HG03521 (cell line): ENCODE data around the gene E4F1.
"Not testable (repeated sequence)": the region's sequence is repeated elsewhere in the genome, so short reads cannot be mapped to it uniquely, and the experiment has no call there.

Experiments used
- ATAC-seq: cut with Tn5 transposase; IDR thresholded peaks from one replicate; pipeline ENCODE4 v1.9.1; 2021; ENCODE audit warnings: mild to moderate bottlenecking, moderate library complexity; ENCODE audit not compliant: unreplicated experiment

Gene E4F1

DNA sequence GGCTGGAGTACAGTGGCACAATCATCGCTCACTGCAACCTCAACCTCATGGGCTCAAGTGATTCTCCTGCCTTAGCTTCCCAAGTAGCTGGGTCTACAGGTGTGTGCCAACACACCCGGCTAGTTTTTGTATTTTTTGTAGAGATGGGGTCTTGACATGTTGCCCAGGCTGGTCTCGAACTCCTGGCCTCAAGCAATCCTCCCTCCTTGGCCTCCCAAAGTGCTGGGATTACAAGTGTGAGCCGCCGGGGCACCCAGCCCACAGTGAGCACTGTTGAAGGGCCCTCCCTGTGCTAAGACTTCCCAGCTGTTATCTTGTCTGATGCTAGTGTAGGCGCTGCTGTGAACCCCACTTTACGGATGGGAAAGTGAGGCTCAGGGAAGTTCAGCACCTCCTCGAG is 35.0 kb upstream of the E4F1 start:
- ATAC-seq = no peak

DNA sequence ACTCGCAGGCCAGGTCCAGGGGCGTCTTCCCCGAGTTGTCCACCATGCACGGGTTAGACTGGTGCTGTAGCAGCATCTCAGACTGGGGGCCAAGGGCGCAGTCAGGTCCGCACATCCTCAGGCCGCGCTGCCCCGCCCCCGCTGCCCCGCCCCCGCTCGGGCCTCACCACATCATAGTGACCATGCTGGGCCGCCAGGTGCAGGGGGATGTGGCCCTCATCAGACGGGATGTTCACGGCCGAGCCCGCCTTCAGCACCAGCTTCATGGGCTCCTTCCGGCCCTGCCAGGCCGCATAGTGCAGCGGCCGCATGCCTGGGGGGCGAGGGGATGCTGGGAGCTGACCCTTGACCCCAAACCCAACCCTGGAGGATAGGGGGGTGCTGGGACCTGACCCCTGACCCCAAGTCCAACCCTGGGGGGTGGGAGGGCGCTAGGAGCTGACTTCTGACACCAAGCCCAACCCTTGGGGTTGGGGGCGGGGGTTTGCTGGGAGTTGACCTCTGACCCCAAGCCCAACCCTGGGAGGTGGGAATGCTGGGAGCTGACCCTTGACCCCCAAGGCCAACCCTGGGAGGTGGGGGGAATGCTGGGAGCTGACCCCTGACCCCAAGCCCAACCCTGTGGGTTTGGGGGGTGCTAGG is 34.0 kb upstream of the E4F1 start:
- no peak for ATAC-seq

DNA sequence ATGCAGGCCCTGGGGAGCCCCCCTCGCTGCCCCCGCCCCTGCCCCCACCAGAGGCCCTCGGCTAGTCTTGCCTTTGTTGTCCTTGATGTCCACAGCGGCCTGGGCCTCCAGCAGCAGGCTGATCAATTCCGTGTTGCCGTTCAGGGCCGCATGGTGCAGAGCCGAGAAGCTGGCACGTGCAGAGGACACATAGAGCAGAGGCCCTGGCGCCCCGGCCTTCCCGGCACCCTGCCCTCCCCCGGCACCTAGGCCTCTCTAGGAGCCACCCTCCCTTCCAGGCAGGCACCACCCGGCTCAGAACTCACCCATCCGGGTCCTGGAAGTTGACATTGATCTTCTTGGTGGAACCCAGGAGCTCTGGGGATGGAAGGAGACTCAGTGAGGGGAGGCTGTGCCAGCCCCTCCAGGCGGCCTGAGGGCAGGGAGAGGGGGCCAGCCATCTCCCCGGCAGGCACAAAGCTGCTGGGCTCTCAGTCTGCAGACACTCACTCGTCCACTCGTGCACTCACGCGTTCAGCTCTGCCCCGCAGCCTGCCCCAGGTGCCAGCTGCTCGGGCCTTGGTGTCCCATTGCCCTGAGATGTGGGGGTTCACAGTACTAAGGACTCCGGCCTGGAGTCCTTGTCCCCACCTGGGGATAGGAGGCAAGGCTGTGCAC is 33.3 kb upstream of the E4F1 start:
- no peak for ATAC-seq

DNA sequence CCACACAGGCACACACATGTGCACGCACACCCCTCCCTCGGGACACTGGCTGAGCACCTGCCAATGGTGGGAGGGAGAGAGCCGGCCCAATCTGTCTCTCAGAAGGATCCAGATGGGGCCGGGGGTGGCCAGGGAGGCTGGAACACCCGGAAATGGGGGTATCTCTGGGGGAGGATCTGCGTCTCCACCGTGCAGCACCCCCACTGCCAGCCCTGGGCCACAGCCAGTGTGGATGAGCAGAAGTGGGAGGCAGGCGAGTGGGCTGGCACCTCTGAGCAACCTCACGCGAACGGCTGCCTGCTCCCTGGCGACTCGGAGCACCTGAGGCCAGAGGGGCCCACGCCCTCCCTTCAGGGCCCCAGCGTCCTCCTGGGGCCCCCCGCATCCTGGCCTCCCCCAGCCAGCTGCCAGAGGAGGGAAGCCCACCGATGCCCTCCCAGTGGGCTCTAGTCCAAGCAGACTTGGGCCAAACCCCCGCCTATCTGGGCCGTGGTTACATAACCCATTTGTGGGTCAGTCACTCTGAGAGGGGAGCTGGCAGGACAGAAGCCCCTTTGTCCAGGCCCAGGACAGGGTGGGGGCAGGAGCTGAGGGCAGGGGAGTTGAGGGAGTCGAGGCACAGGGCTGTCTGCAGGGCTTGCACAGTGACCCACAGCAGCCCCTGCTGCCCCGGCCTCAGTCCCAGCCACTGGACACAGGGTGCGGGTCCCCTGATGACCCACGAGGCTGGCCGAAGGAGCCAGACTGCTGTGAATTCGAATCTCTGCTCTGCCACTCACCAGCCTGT is 32.5 kb upstream of the E4F1 start:
- no peak for ATAC-seq

DNA sequence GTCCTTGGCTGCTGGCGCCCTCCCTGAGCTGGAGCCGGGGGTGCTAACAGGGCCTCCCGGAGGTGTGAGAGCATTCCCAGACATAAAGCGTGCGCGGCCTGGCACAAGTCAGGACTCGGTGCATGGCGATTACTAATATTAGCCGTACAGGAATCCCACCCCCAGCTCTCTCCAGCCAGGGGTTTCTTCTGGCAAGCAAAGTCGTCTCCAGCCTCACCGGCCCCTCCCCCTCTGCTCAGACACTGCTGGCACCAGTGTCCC is 32.0 kb upstream of the E4F1 start:
- no peak for ATAC-seq

DNA sequence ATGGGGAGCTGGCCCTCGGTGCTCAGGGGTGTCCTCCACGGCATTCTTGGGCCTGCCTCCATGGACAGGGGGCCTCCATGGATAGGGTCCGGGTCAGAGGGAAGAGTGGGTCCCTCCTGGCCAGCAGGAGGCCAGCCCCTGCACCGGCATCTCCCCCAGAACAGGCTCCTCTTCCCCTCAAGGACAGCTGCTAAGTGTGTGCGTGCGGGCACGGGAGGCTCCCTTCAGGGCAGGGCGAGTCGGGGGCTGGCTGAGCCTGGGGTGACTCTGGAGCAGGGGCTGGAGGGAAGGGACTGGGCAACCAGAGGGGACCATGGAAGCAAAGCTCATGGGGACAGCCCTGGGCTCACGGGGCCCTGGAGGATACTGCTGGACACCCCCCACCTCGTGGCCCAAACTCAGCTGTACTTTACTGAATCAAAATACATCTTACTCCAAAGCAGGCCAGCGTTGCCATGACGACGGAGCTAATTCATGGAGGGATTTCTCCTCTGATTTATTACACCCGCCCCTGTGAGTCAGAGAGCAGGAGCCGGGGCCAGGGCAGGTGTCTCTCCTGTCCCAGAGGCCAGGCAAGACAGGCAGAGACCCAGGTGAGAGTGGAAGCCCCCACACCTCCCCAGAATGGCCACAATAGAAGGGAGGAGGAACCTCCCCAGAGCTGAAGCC is 29.1 kb upstream of the E4F1 start:
- no peak for ATAC-seq

DNA sequence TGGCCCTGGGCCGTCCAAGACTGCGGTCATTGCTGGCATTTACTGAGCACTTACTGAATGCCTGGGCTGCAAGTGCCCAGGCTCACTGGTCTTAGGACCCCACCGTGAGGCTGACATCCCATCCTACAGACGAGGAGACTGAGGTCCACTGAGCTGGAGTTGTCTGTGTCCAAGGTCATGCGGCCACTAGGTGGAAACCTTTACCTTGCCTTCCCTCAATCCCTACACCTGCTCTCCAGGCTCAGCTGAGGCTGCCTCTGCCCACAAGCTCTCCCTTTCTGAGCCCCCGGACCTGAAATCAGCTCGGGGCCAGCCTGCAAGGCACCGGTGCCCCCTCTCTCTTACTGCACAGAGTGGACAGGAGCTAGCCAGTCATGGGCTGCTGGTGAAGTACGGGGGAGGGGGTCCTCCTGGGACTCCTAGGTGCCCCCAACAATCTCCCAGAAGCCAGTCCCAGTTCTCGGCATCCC is 28.5 kb upstream of the E4F1 start:
- ATAC-seq = no peak

DNA sequence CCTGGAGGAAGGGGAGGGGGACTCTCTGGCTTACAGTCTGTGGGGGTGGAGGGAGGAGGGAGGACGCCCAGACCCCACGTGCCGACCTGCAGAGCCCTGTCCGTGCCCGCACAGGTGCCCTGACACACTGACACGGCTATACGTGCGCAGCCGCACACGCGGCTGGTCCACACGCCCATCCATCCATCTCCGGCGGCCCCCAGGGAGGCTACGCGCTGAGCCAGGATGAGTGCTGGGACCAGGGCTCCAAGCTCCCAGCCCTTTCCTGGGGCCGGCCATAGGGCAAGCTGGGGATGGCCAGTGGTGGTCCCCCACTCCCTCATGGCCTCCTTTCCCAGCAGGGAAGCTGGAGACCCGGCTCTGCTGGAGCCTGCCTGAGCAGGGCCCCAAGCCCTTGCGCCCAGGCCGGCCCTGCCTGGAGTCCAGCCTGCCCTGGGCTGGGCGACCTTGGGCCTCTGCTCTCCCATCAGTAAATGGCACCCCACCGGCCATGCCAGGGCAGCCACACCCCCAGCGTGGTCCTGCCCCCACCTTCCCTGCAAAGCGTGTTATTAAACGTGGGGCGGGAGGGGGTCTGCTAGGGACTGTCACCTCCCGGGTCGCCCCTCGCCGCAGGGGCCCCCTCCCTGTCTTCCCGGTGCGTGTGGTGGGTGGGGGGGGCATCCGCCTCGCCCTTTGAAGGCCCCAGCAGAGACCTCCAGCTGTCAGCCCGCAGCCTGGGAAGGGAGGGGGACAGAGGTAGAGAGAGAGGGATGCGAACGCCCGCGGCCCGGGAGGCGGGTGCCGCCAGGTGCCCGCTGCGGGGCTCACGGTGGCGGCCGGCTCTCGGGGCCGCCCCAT is 27.8 kb upstream of the E4F1 start:
- ATAC-seq = no peak

DNA sequence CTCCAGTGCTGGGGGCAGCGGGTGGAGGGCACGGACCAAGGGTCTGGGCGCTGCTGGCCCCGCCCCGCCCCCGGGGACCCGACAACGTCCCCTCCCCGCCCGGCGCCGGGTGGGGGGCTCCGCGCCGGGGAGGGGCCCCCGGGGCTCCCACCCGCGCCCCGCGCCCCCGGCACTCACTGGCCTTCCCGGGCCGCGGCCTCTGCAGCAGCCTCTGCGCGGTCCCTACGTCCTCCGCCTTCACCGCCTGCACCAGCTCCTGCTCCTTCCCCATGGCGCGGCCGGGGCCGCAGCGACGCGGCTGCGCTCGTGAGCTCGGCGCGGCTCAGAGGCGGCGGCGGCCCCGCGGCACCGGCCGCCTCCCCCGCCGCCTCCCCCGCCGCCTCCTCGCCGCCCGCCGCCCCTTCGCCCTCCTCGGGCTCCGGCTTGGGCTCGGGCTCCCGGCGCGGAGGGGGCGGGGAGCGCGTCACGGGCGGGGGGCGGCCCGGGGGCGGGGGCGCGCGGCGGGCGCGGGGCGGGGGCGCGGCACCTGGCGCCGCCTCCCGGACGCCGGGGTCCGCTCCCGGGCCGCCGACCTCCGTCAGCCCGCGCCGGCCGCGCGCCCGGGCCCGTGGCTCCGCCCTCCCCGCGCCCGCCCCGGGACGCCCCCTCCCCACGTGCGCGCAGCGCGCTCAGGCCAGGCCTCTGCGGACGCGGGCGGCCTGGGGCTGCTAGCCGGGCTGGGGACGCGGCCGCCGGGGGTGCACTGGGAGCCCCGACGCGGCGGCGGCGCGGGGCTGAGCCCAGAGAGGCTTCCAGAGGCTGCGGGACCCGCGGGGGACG is 27.0 kb upstream of the E4F1 start, which contains the start of gene CASKIN1:
Gene CASKIN1, minus strand, starts transcription at position 444 of the 819 bp plus-strand sequence. Its CDS starts 173 bp downstream, at position 271.
- no peak for ATAC-seq

DNA sequence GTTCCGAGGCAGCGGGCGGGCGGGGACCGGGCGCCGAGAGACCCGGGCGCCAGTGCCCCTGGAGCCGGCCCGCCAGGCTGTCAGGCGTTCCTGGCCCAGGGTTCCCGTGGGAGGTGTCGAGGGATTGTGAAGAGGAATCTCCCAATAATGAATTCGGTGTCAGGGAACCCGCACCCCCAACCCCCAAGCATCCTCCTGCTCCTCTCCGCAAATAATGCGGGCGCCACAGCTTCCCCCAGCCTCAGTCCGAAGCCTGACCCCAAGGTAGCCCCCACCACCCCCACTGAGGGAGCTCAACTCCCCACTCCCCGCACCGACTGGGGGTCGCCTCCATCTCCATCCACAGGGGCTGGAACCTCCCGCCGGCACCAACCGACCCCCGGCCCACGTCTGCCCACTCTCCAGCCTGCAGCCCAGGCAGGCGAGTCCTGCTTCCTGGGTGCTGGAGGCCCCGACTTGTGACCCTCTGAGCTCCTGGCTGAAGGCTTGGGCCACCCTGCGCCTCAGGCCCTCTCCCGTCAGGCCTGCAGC is 26.3 kb upstream of the E4F1 start:
- no peak for ATAC-seq

DNA sequence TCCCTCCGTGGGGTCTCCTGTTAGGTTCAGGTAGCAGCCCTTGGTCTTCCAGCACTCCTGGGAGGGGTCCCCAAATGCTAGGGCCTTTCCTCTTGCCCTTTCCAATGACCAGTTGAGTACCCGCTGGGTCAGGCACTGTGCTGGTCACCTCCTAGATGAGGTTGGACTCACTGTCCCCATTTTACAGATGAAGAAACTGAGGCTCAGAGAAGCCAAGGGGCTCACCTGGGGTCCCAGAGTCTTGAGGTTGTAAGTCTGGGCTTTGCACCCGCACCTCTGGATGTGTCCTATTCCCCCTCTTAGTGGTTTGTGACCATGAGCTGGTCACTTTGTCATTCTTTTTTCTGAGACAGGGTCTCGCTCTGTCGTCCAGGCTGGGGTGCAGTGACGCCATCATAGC is 25.6 kb upstream of the E4F1 start:
- ATAC-seq = no peak

DNA sequence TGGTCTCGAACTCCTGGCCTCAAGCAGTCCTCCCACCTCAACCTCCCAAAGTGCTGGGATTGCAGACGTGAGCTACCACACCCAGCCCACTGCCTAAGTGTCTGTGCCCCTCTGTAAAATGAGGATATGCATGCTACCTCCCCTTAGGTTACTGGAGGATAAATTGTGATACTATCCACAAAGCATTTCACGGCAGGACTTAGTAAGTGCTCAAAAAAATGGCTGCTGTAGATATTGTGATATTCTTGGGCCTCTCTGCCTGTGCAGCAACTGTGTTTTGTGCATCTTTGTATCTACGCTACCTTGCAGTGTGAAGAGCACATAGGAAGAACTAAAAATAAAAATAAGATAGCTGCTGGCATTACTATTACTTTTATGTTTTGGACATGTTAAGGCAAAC is 25.1 kb upstream of the E4F1 start:
- ATAC-seq = no peak

DNA sequence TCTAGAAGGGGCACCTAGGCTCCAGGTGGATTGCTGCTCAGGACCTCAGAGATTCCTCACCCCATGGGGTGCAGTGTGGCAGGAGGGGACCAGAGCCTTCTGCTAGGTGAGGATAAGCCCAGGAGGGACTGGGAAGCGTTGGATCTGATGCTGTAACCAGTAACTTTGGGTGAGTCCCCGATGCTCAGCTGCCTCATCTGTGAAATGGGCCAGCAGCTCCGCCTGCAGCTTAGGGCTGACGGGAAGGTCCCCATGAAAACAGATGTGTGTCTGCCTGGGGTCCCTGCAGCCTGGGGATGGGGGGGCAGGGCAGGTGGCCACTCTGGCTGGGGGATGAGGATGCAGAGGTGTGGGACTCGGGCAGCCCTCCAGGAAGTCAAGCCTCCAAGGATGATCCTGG is 24.3 kb upstream of the E4F1 start:
- no peak for ATAC-seq

DNA sequence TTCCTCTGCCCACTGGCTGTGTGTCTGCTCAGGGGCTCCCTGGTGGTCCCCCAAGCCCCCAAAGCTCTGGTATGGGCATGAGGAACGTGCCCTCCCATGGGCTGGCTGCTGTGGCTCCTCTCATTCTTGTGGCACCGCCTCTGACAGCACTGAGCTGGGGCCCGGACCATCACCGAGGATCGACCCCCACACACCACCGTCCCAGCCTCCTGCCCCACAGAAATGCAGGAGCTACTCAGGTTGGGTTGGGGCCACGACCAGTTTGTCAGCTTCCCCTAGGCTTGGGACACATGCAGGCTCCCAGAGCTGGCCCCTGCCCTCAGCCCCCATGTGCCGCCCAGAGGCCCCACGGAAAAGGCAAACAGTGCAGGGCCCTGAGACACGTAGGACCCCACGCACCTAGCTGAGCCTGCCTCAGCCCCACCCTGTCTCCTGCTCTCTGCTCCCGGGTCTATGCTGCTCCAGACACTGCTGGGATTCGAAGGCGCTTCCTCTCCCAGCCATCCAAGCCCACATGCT is 23.7 kb upstream of the E4F1 start:
- ATAC-seq = no peak

DNA sequence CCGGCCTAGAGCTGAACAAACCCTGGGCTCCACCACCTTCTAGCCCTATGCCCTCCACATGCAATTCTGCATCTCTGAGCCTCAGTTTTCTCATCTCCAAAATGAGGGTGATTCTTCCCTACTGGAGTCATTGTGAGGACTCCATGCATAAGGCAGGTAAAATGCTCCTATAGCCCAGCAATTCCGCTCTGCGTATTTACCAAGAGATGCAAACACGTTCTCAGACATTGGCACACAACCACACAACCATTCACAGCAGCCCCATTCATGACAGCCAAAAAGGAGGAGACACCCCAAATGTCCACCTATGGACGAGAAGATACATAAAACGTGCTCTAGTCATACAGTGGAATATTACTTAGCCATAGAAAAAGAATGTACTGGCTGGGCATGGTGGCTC is 23.1 kb upstream of the E4F1 start:
- ATAC-seq = no peak

DNA sequence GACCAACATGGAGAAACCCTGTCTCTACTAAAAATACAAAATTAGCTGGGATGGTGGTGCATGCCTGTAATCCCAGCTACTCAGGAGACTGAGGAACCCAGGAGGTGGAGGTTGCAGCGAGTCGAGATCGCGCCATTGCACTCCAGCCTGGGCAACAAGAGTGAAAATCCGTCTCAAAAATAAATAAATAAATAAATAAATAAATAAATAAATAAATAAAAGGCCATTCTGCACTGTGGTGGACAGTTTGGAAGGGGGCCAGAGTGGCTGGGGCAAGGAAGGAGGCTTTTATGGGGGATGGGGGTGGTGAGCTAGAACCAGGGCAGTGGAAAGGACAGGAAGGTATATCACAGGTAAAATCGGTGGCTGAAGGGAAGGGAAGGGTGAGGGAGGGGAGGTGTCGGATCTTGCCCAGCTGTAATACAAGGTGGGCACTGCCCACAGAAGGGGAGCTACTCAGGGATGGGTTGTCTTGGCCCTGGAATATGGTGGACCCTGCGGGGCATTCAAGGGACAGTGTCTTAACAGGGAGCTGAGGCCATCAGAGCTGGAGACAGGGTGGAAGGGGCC is 20.2 kb upstream of the E4F1 start:
- not testable (repeated sequence) for ATAC-seq

DNA sequence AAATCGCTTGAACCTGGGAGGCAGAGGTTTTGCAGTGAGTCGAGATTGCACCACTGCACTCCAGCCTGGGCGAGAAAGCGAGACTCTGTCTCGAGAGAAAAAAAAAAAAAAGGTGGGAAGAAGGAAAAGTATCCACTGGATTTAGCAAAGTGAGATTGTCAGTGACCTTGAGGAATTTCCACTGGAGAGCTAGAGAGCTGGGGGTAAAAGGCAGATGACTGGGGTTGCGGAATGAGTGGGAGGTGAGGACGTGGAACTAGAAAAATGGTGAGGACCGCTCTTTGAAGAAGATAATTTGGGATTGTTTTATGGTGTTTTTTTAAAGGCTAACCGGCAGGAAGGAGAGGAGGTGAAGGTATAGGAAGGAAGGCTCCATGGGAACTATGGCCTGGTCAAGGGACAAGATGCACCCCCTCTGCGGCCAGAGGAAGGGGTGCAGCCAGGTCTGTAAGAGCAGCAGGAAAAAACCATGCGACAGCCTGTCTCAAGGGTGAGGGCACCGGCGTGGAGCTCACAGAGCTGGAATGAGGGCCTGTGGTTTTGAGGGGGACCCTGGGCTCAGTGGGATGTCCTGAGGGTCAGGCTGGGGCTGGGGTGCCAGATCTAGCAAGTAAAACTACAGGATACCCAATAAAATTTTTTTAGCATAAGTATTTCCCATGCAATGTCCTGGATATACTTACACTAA is 18.8 kb upstream of the E4F1 start:
- no peak for ATAC-seq
